Activated CD4-positive, alpha-beta T cell treated with anti-CD3 and anti-CD28 coated beads for 36 hours (primary cell): ENCODE results near the gene INPP5A. TPM values are rescaled to one million over a fixed set of nuclear protein-coding genes. Genes with fewer than 3 reads are reported as not detected.
"Not testable (repeated sequence)": the region's sequence is repeated elsewhere in the genome, so short reads cannot be mapped to it uniquely, and the experiment has no call there.

Experiments used
- ATAC-seq: fragments of 200-7000 bp; cut with Tn5 transposase; one replicate; pipeline ENCODE4 v1.10.0; 2021; ENCODE audit warnings: mild to moderate bottlenecking, moderate library complexity
- CTCF ChIA-PET: fragments of 350-600 bp; sonication (Branson Sonifier 250); formaldehyde crosslinking; loops from one replicate; lab custom pipeline; 2021; ENCODE audit warnings: antibody characterized with exemption; lab: Charles Lee
- POLR2A ChIA-PET: fragments of 350-600 bp; sonication (Branson Sonifier 250); formaldehyde crosslinking; loops from one replicate; lab custom pipeline; 2021; ENCODE audit warnings: antibody characterized with exemption, inconsistent platforms; lab: Charles Lee
- DNase-seq: peaks from one replicate; pipeline ENCODE4 v3.0.0-alpha.2; 2020
- H3K27ac Mint-ChIP-seq: one replicate; pipeline ENCODE4 v1.8.0; 2021; ENCODE audit warnings: mixed read lengths
- H3K27me3 Mint-ChIP-seq: one replicate; pipeline ENCODE4 v1.8.0; 2021; ENCODE audit warnings: mixed read lengths
- H3K36me3 Mint-ChIP-seq: one replicate; pipeline ENCODE4 v1.8.0; 2021; ENCODE audit warnings: low read depth, mixed read lengths
- H3K4me1 Mint-ChIP-seq: one replicate; pipeline ENCODE4 v1.8.0; 2021; ENCODE audit warnings: mixed read lengths
- H3K4me3 Mint-ChIP-seq: one replicate; pipeline ENCODE4 v1.8.0; 2021; ENCODE audit warnings: mild to moderate bottlenecking, moderate library complexity, mixed read lengths
- H3K9me3 Mint-ChIP-seq: one replicate; pipeline ENCODE4 v1.8.0; 2021; ENCODE audit warnings: low read depth, mixed read lengths
- intact Hi-C, 2 experiments: fragments of 100-400 bp; cut with DNase I in 1 of 2; cut with micrococcal nuclease in 1 of 2; formaldehyde crosslinking; loops; one replicate each; pipeline versions ENCODE4 v1.14.2 to v1.15.1; 2022 to 2024; cut with DNase I, micrococcal nuclease
- total RNA-seq, 2 experiments: library from RNA; stranded (reverse); gene quantifications; one replicate each; pipeline ENCODE4 v1.2.3, GENCODE V29; 2021

Gene INPP5A
- total RNA-seq, 2 experiments from 2014 or later, result 8.1 to 9.3 TPM

- Mint-ChIP-seq H3K9me3 (peaks cover 8% of the 10 kb centered on the region), H3K4me3 (no peak overlapping the region), H3K27ac (no peak overlapping the region), H3K27me3 (no peaks in the 10 kb centered on the region), H3K36me3 (peaks cover 34% of the 10 kb centered on the region), H3K4me1 (no peaks in the 10 kb centered on the region)
- no peak for ATAC-seq
- no peak for DNase-seq
- POLR2A ChIA-PET, result no interaction called here
- intact Hi-C loops, result no loop called here
- CTCF ChIA-PET, result no interaction called here
Measured at GRCh38 chr10:132704008-132704814, 166.6 kb downstream of the INPP5A start.

- H3K4me1 Mint-ChIP-seq, CTCF ChIA-PET, H3K27me3 Mint-ChIP-seq, H3K27ac Mint-ChIP-seq, DNase-seq, intact Hi-C loops, H3K9me3 Mint-ChIP-seq, POLR2A ChIA-PET, H3K4me3 Mint-ChIP-seq, ATAC-seq: not testable (repeated sequence)
- H3K36me3 Mint-ChIP-seq, result peaks cover 34% of the 10 kb centered on the region
Measured at GRCh38 chr10:132704815-132705064, 167.2 kb downstream of the INPP5A start.

GRCh38 chr10:132705173-132705572, 167.6 kb downstream of the INPP5A start:
- Mint-ChIP-seq H3K4me3 (no peak overlapping the region), H3K4me1 (no peaks in the 10 kb centered on the region), H3K36me3 (peaks cover 34% of the 10 kb centered on the region), H3K27ac (no peak overlapping the region), H3K27me3 (no peaks in the 10 kb centered on the region), H3K9me3 (peaks cover 8% of the 10 kb centered on the region)
- ChIA-PET CTCF (no interaction called here), POLR2A (no interaction called here)
- intact Hi-C loops, result no loop called here
- ATAC-seq (no peak), DNase-seq (no peak)

GRCh38 chr10:132705943-132706342, 168.4 kb downstream of the INPP5A start:
- H3K27ac Mint-ChIP-seq, result no peak overlapping the region
- peaks cover 38% of the 10 kb centered on the region for H3K36me3 Mint-ChIP-seq
- H3K4me3 Mint-ChIP-seq, result no peak overlapping the region
- DNase-seq (no peak), ATAC-seq (no peak)
- no peaks in the 10 kb centered on the region for H3K4me1 Mint-ChIP-seq
- H3K27me3 Mint-ChIP-seq, result no peaks in the 10 kb centered on the region
- POLR2A ChIA-PET, result no interaction called here
- CTCF ChIA-PET, result no interaction called here
- intact Hi-C loops, result no loop called here
- peaks cover 8% of the 10 kb centered on the region for H3K9me3 Mint-ChIP-seq

- DNase-seq, result no peak
- CTCF ChIA-PET, result no interaction called here
- POLR2A ChIA-PET, result no interaction called here
- Mint-ChIP-seq H3K4me1 (no peaks in the 10 kb centered on the region), H3K27ac (no peak overlapping the region), H3K36me3 (peaks cover 38% of the 10 kb centered on the region), H3K27me3 (no peaks in the 10 kb centered on the region), H3K9me3 (peaks cover 8% of the 10 kb centered on the region), H3K4me3 (no peak overlapping the region)
- ATAC-seq, result no peak
- intact Hi-C loops, result no loop called here
Measured at GRCh38 chr10:132706701-132707100, 169.1 kb downstream of the INPP5A start.

- Mint-ChIP-seq H3K27me3 (no peaks in the 10 kb centered on the region), H3K36me3 (peaks cover 37% of the 10 kb centered on the region), H3K4me3 (no peak overlapping the region), H3K27ac (no peak overlapping the region), H3K4me1 (no peaks in the 10 kb centered on the region), H3K9me3 (peaks cover 8% of the 10 kb centered on the region)
- intact Hi-C loops, result no loop called here
- no peak for DNase-seq
- ChIA-PET CTCF (no interaction called here), POLR2A (no interaction called here)
- no peak for ATAC-seq
Measured at GRCh38 chr10:132707121-132707775, 169.7 kb downstream of the INPP5A start.

- Mint-ChIP-seq H3K9me3 (peaks cover 8% of the 10 kb centered on the region), H3K36me3 (peaks cover 33% of the 10 kb centered on the region), H3K27me3 (no peaks in the 10 kb centered on the region), H3K27ac (no peak overlapping the region), H3K4me3 (no peak overlapping the region), H3K4me1 (no peaks in the 10 kb centered on the region)
- ATAC-seq, result no peak
- POLR2A ChIA-PET, result no interaction called here
- DNase-seq, result no peak
- intact Hi-C loops, result no loop called here
- CTCF ChIA-PET, result no interaction called here
Measured at GRCh38 chr10:132707776-132708171, 170.2 kb downstream of the INPP5A start.

- Mint-ChIP-seq H3K27me3 (no peaks in the 10 kb centered on the region), H3K4me1 (no peaks in the 10 kb centered on the region), H3K27ac (no peak overlapping the region), H3K4me3 (no peak overlapping the region), H3K36me3 (peaks cover 30% of the 10 kb centered on the region), H3K9me3 (peaks cover 8% of the 10 kb centered on the region)
- intact Hi-C loops, result no loop called here
- DNase-seq (no peak), ATAC-seq (no peak)
- POLR2A ChIA-PET, result no interaction called here
- CTCF ChIA-PET, result no interaction called here
Measured at GRCh38 chr10:132708441-132708840, 170.9 kb downstream of the INPP5A start.

GRCh38 chr10:132708936-132709335, 171.3 kb downstream of the INPP5A start:
- Mint-ChIP-seq H3K4me3 (no peak overlapping the region), H3K9me3 (peaks cover 8% of the 10 kb centered on the region), H3K4me1 (no peaks in the 10 kb centered on the region), H3K36me3 (peaks cover 27% of the 10 kb centered on the region), H3K27me3 (no peaks in the 10 kb centered on the region), H3K27ac (no peak overlapping the region)
- intact Hi-C loops, result no loop called here
- ATAC-seq (no peak), DNase-seq (no peak)
- ChIA-PET CTCF (no interaction called here), POLR2A (no interaction called here)

- Mint-ChIP-seq H3K27ac (no peak overlapping the region), H3K9me3 (peaks cover 8% of the 10 kb centered on the region), H3K36me3 (peaks cover 26% of the 10 kb centered on the region), H3K27me3 (no peaks in the 10 kb centered on the region), H3K4me3 (no peak overlapping the region), H3K4me1 (no peaks in the 10 kb centered on the region)
- intact Hi-C loops, result no loop called here
- ATAC-seq (no peak), DNase-seq (no peak)
- POLR2A ChIA-PET, result no interaction called here
- CTCF ChIA-PET, result interaction anchor here (0.6 kb wide), 1 partner anchor 23 kb away, joined by 3 read pairs; no protein-coding TSS in a partner anchor
Measured at GRCh38 chr10:132709471-132709951, 171.9 kb downstream of the INPP5A start.

GRCh38 chr10:132710036-132710686, 172.6 kb downstream of the INPP5A start:
- no peak overlapping the region for H3K4me3 Mint-ChIP-seq
- no peaks in the 10 kb centered on the region for H3K4me1 Mint-ChIP-seq
- no peak for DNase-seq
- H3K9me3 Mint-ChIP-seq, result peaks cover 8% of the 10 kb centered on the region
- no peak for ATAC-seq
- no peaks in the 10 kb centered on the region for H3K27me3 Mint-ChIP-seq
- H3K36me3 Mint-ChIP-seq, result peaks cover 21% of the 10 kb centered on the region
- ChIA-PET POLR2A (no interaction called here), CTCF (interaction anchor here (0.6 kb wide), 1 partner anchor 24 kb away, joined by 3 read pairs; no protein-coding TSS in a partner anchor)
- intact Hi-C loops, result no loop called here
- no peak overlapping the region for H3K27ac Mint-ChIP-seq
